GM23248 (cell line): Measurements from ENCODE around the gene INPP1.

Experiments
- EZH2 ChIP-seq: fragments of 200-600 bp; sonication (generic); IDR thresholded peaks from 2 replicates; pipeline ENCODE4 v1.6.1; 2018; ENCODE audit warnings: antibody characterized with exemption, mild to moderate bottlenecking; ENCODE audit not compliant: insufficient read depth, poor library complexity, severe bottlenecking
- EZH2phosphoT487 ChIP-seq: fragments of 200-600 bp; sonication (generic); IDR thresholded peaks from 2 replicates; pipeline ENCODE4 v1.6.1; 2018; ENCODE audit warnings: antibody characterized with exemption, moderate library complexity, mild to moderate bottlenecking, low read depth; ENCODE audit not compliant: insufficient read depth

GRCh38 chr2:190342611-190343010, 778 bp upstream of the INPP1 start:
- TF ChIP-seq EZH2 (no peak), EZH2phosphoT487 (no peak)
